GM06990 (cell line): Measurements from ENCODE around the gene IL1R2.
"Not testable (repeated sequence)": the region's sequence is repeated elsewhere in the genome, so short reads cannot be mapped to it uniquely, and the experiment has no call there.

Experiments
- DNase-seq: peaks from one replicate; pipeline ENCODE4 v3.0.0-alpha.2; 2011; ENCODE audit not compliant: insufficient read length; ENCODE audit errors: extremely low read depth
- H3K27me3 ChIP-seq: replicated peaks from 2 replicates; pipeline ENCODE4 v1.6.0; 2011; ENCODE audit warnings: low read length; ENCODE audit not compliant: control insufficient read depth, insufficient read depth
- H3K36me3 ChIP-seq: 2 replicates; pipeline ENCODE4 v1.5.1; 2011; ENCODE audit warnings: low read length; ENCODE audit not compliant: control insufficient read depth, insufficient read depth
- H3K4me3 ChIP-seq: replicated peaks from 2 replicates; pipeline ENCODE4 v1.5.1; 2011; ENCODE audit warnings: low read depth, mild to moderate bottlenecking, control low read depth, low read length
- TF ChIP-seq, protein P1 (sequence below): IDR thresholded peaks from 2 replicates; pipeline ENCODE4 v1.5.1; 2011; ENCODE audit warnings: low read length, control low read depth, mild to moderate bottlenecking, inconsistent platforms; ENCODE audit not compliant: insufficient read depth, poor library complexity, severe bottlenecking

The IL1R2 gene

DNA sequence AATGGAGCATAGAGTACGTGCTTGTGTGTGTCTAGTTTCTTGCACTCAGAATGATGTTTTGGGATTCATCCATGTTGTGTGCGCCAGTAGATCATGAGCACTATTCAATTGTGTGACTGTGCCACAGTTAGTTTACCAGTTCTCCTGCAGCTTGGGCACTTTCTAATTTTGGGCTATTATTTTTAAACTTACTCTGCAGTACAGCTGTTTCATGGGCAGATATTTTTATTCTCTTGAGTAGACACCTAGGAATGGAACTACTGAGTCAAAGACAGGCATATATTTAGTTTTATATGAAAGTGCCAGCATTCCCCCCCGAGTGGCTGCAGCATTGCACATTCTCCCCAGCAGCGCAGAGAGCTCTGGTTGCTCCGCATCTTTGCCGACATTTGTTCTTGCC is 74.8 kb downstream of the IL1R2 start:
- Histone ChIP-seq H3K36me3 (no peaks in the 10 kb centered on the region), H3K4me3 (no peak overlapping the region), H3K27me3 (peaks cover 2% of the 10 kb centered on the region; the same call in 1 of the 2 replicates)
- TF ChIP-seq, protein P1, sequence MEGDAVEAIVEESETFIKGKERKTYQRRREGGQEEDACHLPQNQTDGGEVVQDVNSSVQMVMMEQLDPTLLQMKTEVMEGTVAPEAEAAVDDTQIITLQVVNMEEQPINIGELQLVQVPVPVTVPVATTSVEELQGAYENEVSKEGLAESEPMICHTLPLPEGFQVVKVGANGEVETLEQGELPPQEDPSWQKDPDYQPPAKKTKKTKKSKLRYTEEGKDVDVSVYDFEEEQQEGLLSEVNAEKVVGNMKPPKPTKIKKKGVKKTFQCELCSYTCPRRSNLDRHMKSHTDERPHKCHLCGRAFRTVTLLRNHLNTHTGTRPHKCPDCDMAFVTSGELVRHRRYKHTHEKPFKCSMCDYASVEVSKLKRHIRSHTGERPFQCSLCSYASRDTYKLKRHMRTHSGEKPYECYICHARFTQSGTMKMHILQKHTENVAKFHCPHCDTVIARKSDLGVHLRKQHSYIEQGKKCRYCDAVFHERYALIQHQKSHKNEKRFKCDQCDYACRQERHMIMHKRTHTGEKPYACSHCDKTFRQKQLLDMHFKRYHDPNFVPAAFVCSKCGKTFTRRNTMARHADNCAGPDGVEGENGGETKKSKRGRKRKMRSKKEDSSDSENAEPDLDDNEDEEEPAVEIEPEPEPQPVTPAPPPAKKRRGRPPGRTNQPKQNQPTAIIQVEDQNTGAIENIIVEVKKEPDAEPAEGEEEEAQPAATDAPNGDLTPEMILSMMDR = no peak
- no peak for DNase-seq

DNA sequence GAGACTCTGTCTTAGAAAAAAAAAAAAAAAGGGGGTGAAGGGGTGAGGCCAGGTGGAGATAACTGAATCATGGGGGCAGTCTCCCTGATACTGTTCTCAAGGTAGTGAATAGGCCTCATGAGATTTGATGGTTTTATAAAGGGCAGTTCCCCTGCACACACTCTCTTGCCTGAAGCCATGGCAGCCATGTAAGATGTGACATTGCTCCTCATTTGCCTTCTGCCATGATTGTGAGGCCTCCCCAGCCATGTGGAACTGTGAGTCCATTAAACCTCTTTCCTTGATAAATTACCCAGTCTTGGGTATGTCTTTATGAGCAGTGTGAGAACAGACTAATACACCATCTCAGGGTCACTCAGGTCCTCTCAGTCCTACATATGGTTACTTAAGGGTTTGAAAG is 76.4 kb downstream of the IL1R2 start:
- H3K27me3 ChIP-seq, H3K36me3 ChIP-seq, H3K4me3 ChIP-seq, DNase-seq: not testable (repeated sequence)

DNA sequence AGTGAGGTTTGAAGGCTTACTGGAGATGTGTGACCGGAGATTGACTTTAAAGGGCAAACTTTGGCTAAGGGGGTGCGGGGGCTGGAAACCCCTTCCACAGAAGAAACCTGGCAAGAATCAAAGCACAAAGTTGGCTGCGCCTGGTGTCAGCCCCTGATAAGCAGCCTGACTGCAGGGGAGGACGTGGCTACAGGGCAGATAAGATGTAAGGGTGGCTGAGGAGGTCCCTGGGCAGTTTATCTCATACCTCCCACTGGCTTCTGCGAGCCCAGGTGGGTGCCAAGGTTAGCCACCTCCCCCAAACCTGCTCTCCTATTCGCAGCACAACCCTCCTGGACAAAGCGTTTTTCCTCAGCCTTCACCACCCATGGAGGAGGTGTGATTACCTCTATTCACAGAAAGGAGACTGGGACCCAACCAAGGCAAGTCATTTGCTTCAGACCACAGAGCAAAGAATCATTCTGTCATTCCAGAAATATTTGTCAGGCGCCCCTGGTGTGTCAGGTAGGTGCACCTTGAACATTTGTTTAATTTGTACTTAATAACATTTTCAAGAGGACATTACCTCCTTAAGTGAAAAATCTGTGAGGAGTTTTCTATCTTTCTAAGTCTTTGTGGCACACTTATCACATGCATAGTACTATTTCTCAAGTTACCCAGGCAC is 77.7 kb downstream of the IL1R2 start:
- no peaks in the 10 kb centered on the region for H3K36me3 ChIP-seq
- H3K4me3 ChIP-seq = no peak overlapping the region
- no peak for DNase-seq
- TF ChIP-seq, protein P1 = no peak
- H3K27me3 ChIP-seq = peaks cover 2% of the 10 kb centered on the region; the same call in 1 of the 2 replicates

DNA sequence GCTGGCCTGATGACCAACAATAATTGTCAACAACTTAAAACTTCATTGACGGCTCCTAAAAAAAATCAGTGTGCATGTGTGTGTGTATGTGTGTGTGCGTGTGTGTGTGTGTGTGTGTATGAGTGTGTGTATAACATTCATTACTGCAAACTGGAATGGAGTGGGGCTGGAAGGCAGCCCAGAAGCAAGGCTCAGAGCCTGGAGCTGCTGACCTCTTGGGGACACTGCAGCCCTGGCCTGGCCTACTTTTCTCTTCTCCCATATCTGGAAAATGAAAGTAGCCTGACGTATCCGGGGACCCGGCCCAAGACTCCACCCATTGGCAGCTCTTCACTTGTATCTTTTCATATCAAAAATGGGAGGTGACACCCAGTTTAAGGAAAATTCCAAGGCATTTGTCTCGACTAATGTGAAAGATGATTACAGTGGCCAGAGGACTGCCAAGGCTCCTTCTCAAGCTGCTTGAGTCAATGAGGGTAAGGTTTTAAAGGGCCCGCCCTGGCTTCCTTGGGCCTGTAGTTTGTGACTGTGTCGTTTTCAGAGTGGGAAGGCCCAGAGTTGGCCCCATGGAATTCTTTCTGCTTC is 78.4 kb downstream of the IL1R2 start:
- TF ChIP-seq, protein P1 = no peak
- Histone ChIP-seq H3K36me3 (no peaks in the 10 kb centered on the region), H3K27me3 (peaks cover 2% of the 10 kb centered on the region; the same call in 1 of the 2 replicates), H3K4me3 (no peak overlapping the region)
- no peak for DNase-seq

DNA sequence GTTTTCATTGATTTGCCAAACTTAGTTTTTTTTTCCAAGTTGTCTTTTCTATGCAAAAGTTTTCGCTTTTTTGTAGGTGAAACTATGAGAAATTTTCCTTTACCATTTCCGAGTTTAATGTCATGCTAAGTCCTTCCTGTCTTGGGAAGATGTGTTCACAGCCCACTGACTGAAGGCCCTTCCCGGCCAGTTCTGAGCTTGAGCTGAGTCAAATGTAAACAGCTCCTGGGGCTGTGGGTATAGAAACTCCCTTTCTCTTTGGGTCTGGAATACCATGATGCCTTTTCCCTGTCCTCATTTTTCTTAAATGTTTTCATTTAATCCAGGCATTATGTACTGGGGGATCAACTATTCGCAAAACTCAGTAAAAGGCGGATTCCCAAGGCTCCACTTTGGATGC is 81.0 kb downstream of the IL1R2 start:
- TF ChIP-seq, protein P1 = no peak
- Histone ChIP-seq H3K27me3 (no peaks in the 10 kb centered on the region), H3K36me3 (no peaks in the 10 kb centered on the region), H3K4me3 (no peak overlapping the region)
- no peak for DNase-seq

DNA sequence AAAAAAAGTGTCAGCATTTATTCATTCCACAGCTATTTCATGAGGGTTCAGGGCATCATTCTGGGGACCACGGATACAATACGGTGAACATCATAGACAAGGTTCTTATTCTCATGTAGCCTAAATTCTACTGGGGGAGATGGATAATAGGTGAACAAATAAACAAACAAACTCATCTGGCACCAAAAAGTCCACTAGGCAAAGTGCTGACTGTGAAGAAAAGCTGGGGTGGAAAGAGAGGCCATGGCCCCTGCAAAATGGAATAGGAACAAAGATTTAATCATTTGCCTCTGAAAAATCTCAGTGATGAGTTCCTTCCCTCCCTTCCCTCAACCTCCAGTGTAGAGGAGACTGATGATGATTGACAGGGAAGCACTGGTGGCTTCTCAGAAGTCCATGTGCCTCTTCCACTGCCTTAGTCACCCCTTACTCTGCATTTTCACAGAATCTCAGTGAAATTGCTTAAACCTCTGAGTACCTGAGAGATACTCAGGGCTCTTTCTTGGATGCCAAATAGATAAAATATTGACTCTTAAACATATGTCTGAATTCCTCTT is 81.5 kb downstream of the IL1R2 start:
- no peak overlapping the region for H3K4me3 ChIP-seq
- no peaks in the 10 kb centered on the region for H3K27me3 ChIP-seq
- no peaks in the 10 kb centered on the region for H3K36me3 ChIP-seq
- DNase-seq = no peak
- TF ChIP-seq, protein P1 = no peak
